ENCODE data around the gene ZNF668.
A peak's percentile ranks its signal among the peaks of the same experiment; 100 is the strongest.

Gene ZNF668

GRCh38 chr16:31052114-31052513, 21.9 kb downstream of the ZNF668 start:
- TF ChIP-seq ESRRG (CRISPR knock-in tag; IDR thresholded peaks at IDR 0.05) (no peak), ARNTL (CRISPR knock-in tag; IDR thresholded peaks at IDR 0.05; ENCODE audit: borderline replicate concordance, low read depth) (no peak), ZFP30 (CRISPR knock-in tag; IDR thresholded peaks at IDR 0.05) (no peak), SNAI2 (CRISPR knock-in tag; IDR thresholded peaks at IDR 0.05) (no peak), ZNF8 (CRISPR knock-in tag; IDR thresholded peaks at IDR 0.05) (no peak), RARB (CRISPR knock-in tag; IDR thresholded peaks at IDR 0.05) (no peak), ZFP3 (CRISPR knock-in tag; IDR thresholded peaks at IDR 0.05) (no peak), BACH2 (CRISPR knock-in tag; IDR thresholded peaks at IDR 0.05; ENCODE audit: borderline replicate concordance) (no peak), ZC3H10 (CRISPR knock-in tag; IDR thresholded peaks at IDR 0.05) (no peak), PPARA (CRISPR knock-in tag; IDR thresholded peaks at IDR 0.05; ENCODE audit: borderline replicate concordance) (no peak), ZNF565 (CRISPR knock-in tag; conservative IDR thresholded peaks at IDR 0.05; ENCODE audit: low read depth) (no peak)
- TF ChIP-seq, protein P1, sequence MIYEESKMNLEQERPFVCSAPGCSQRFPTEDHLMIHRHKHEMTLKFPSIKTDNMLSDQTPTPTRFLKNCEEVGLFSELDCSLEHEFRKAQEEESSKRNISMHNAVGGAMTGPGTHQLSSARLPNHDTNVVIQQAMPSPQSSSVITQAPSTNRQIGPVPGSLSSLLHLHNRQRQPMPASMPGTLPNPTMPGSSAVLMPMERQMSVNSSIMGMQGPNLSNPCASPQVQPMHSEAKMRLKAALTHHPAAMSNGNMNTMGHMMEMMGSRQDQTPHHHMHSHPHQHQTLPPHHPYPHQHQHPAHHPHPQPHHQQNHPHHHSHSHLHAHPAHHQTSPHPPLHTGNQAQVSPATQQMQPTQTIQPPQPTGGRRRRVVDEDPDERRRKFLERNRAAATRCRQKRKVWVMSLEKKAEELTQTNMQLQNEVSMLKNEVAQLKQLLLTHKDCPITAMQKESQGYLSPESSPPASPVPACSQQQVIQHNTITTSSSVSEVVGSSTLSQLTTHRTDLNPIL (CRISPR knock-in tag; IDR thresholded peaks at IDR 0.05; ENCODE audit: low read depth), result no peak
- TF ChIP-seq, protein P2, sequence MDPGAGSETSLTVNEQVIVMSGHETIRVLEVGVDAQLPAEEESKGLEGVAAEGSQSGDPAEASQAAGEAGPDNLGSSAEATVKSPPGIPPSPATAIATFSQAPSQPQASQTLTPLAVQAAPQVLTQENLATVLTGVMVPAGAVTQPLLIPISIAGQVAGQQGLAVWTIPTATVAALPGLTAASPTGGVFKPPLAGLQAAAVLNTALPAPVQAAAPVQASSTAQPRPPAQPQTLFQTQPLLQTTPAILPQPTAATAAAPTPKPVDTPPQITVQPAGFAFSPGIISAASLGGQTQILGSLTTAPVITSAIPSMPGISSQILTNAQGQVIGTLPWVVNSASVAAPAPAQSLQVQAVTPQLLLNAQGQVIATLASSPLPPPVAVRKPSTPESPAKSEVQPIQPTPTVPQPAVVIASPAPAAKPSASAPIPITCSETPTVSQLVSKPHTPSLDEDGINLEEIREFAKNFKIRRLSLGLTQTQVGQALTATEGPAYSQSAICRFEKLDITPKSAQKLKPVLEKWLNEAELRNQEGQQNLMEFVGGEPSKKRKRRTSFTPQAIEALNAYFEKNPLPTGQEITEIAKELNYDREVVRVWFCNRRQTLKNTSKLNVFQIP (CRISPR knock-in tag; IDR thresholded peaks at IDR 0.05; ENCODE audit: borderline replicate concordance, low read depth), result no peak
- TF ChIP-seq, protein P3, sequence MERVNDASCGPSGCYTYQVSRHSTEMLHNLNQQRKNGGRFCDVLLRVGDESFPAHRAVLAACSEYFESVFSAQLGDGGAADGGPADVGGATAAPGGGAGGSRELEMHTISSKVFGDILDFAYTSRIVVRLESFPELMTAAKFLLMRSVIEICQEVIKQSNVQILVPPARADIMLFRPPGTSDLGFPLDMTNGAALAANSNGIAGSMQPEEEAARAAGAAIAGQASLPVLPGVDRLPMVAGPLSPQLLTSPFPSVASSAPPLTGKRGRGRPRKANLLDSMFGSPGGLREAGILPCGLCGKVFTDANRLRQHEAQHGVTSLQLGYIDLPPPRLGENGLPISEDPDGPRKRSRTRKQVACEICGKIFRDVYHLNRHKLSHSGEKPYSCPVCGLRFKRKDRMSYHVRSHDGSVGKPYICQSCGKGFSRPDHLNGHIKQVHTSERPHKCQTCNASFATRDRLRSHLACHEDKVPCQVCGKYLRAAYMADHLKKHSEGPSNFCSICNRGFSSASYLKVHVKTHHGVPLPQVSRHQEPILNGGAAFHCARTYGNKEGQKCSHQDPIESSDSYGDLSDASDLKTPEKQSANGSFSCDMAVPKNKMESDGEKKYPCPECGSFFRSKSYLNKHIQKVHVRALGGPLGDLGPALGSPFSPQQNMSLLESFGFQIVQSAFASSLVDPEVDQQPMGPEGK (CRISPR knock-in tag; IDR thresholded peaks at IDR 0.05; ENCODE audit: borderline replicate concordance), result no peak

GRCh38 chr16:31050280-31051030, 23.6 kb downstream of the ZNF668 start:
- no peak for TF ChIP-seq ISL1 (CRISPR knock-in tag; IDR thresholded peaks at IDR 0.05)
- no peak for ATAC-seq

More at GRCh38 chr16:31052114-31052513, 21.9 kb downstream of the ZNF668 start:
- peak; percentile 78 for ATAC-seq

GRCh38 chr16:31043898-31044481, 30.1 kb downstream of the ZNF668 start:
- no peak for ATAC-seq
- TF ChIP-seq SNAI2 (CRISPR knock-in tag; IDR thresholded peaks at IDR 0.05) (no peak), TCF4 (CRISPR knock-in tag; IDR thresholded peaks at IDR 0.05; ENCODE audit: borderline replicate concordance) (no peak), ZFP3 (CRISPR knock-in tag; IDR thresholded peaks at IDR 0.05) (no peak), TOX (CRISPR knock-in tag; IDR thresholded peaks at IDR 0.05; ENCODE audit: borderline replicate concordance) (no peak), ZFP30 (CRISPR knock-in tag; IDR thresholded peaks at IDR 0.05) (no peak), ZC3H10 (CRISPR knock-in tag; IDR thresholded peaks at IDR 0.05) (no peak), ZNF565 (CRISPR knock-in tag; conservative IDR thresholded peaks at IDR 0.05; ENCODE audit: low read depth) (no peak), OSR1 (CRISPR knock-in tag; IDR thresholded peaks at IDR 0.05) (no peak), GLIS3 (CRISPR knock-in tag; IDR thresholded peaks at IDR 0.05) (no peak), ZNF70 (CRISPR knock-in tag; IDR thresholded peaks at IDR 0.05) (no peak), ZNF8 (CRISPR knock-in tag; IDR thresholded peaks at IDR 0.05) (no peak), BACH2 (CRISPR knock-in tag; IDR thresholded peaks at IDR 0.05; ENCODE audit: borderline replicate concordance) (no peak), CSDC2 (CRISPR knock-in tag; IDR thresholded peaks at IDR 0.05) (no peak), ESRRG (CRISPR knock-in tag; IDR thresholded peaks at IDR 0.05) (no peak), RARB (CRISPR knock-in tag; IDR thresholded peaks at IDR 0.05) (no peak), ISL1 (CRISPR knock-in tag; IDR thresholded peaks at IDR 0.05) (no peak)
- TF ChIP-seq, protein P2 (CRISPR knock-in tag; IDR thresholded peaks at IDR 0.05; ENCODE audit: borderline replicate concordance, low read depth), result no peak
- TF ChIP-seq, protein P1 (CRISPR knock-in tag; IDR thresholded peaks at IDR 0.05; ENCODE audit: low read depth), result no peak
- TF ChIP-seq, protein P4, sequence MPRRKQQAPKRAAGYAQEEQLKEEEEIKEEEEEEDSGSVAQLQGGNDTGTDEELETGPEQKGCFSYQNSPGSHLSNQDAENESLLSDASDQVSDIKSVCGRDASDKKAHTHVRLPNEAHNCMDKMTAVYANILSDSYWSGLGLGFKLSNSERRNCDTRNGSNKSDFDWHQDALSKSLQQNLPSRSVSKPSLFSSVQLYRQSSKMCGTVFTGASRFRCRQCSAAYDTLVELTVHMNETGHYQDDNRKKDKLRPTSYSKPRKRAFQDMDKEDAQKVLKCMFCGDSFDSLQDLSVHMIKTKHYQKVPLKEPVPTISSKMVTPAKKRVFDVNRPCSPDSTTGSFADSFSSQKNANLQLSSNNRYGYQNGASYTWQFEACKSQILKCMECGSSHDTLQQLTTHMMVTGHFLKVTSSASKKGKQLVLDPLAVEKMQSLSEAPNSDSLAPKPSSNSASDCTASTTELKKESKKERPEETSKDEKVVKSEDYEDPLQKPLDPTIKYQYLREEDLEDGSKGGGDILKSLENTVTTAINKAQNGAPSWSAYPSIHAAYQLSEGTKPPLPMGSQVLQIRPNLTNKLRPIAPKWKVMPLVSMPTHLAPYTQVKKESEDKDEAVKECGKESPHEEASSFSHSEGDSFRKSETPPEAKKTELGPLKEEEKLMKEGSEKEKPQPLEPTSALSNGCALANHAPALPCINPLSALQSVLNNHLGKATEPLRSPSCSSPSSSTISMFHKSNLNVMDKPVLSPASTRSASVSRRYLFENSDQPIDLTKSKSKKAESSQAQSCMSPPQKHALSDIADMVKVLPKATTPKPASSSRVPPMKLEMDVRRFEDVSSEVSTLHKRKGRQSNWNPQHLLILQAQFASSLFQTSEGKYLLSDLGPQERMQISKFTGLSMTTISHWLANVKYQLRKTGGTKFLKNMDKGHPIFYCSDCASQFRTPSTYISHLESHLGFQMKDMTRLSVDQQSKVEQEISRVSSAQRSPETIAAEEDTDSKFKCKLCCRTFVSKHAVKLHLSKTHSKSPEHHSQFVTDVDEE (CRISPR knock-in tag; IDR thresholded peaks at IDR 0.05), result no peak
- TF ChIP-seq, protein P3 (CRISPR knock-in tag; IDR thresholded peaks at IDR 0.05; ENCODE audit: borderline replicate concordance), result no peak
